Measurements from ENCODE around the gene STARD3NL. TPM values are rescaled to one million over a fixed set of nuclear protein-coding genes. Genes with fewer than 3 reads are reported as not detected.
"Not testable (repeated sequence)": the region's sequence is repeated elsewhere in the genome, so short reads cannot be mapped to it uniquely, and the experiment has no call there.

STARD3NL gene
- total RNA-seq, 1 experiment from 2014 or later = 24.5 TPM

- Mint-ChIP-seq H3K4me1 (ENCODE audit: insufficient read depth, unreplicated experiment) (no peaks in the 10 kb centered on the region), H3K27ac (ENCODE audit: low read depth, unreplicated experiment) (no peak overlapping the region), H3K27me3 (ENCODE audit: insufficient read depth, unreplicated experiment) (peaks cover 74% of the 10 kb centered on the region), H3K4me3 (ENCODE audit: unreplicated experiment) (no peak overlapping the region), H3K36me3 (ENCODE audit: insufficient read depth, unreplicated experiment) (no peaks in the 10 kb centered on the region), H3K9me3 (ENCODE audit: unreplicated experiment) (no peaks in the 10 kb centered on the region)
- BruUV-seq (replicated peaks) = no TSS peak
- CTCF ChIA-PET = no interaction called here
- no peak for TF ChIP-seq CTCF (IDR thresholded peaks at IDR 0.05; ENCODE audit: unreplicated experiment)
- POLR2A ChIA-PET = no interaction called here
- intact Hi-C loops (cut with micrococcal nuclease) = no loop called here
- no peak for DNase-seq (ENCODE audit: unreplicated experiment)
These were observed 6.2 kb upstream of the STARD3NL start for GRCh38 chr7:38171623-38172391.

GRCh38 chr7:38175547-38175946 is 2.5 kb upstream of the STARD3NL start:
- H3K27ac Mint-ChIP-seq (ENCODE audit: low read depth, unreplicated experiment); BruUV-seq (replicated peaks); POLR2A ChIA-PET; DNase-seq (ENCODE audit: unreplicated experiment); H3K9me3 Mint-ChIP-seq (ENCODE audit: unreplicated experiment); intact Hi-C loops (cut with micrococcal nuclease); H3K36me3 Mint-ChIP-seq (ENCODE audit: insufficient read depth, unreplicated experiment); H3K4me3 Mint-ChIP-seq (ENCODE audit: unreplicated experiment): not testable (repeated sequence)
- Mint-ChIP-seq H3K27me3 (ENCODE audit: insufficient read depth, unreplicated experiment) (peaks cover 38% of the 10 kb centered on the region), H3K4me1 (ENCODE audit: insufficient read depth, unreplicated experiment) (peaks cover 13% of the 10 kb centered on the region)
- CTCF ChIA-PET = interaction anchor here (0.7 to 1.4 kb wide), 4 partner anchors 40 to 164 kb away, joined by 3 to 11 read pairs (median 4); no protein-coding TSS in a partner anchor

GRCh38 chr7:38177621-38178003 is 433 bp upstream of the STARD3NL start:
- H3K9me3 Mint-ChIP-seq (ENCODE audit: unreplicated experiment) = no peaks in the 10 kb centered on the region
- H3K4me3 Mint-ChIP-seq (ENCODE audit: unreplicated experiment) = peak overlapping the region; percentile 99
- ChIA-PET CTCF (interaction anchor here (0.7 to 1.8 kb wide), 3 partner anchors 8 to 81 kb away, joined by 3 to 13 read pairs (median 3); no protein-coding TSS in a partner anchor), POLR2A (interaction anchor here (0.7 to 1.8 kb wide), 8 partner anchors 8 to 41 kb away, joined by 3 to 19 read pairs (median 4); no protein-coding TSS in a partner anchor)
- no peak for DNase-seq (ENCODE audit: unreplicated experiment)
- peak overlapping the region; percentile 84 for H3K27ac Mint-ChIP-seq (ENCODE audit: low read depth, unreplicated experiment)
- BruUV-seq (replicated peaks) = TSS peak; percentile 94
- H3K36me3 Mint-ChIP-seq (ENCODE audit: insufficient read depth, unreplicated experiment) = peaks cover 5% of the 10 kb centered on the region
- H3K4me1 Mint-ChIP-seq (ENCODE audit: insufficient read depth, unreplicated experiment) = peaks cover 13% of the 10 kb centered on the region
- intact Hi-C loops (cut with micrococcal nuclease) = loop anchor here (2.0 kb wide), 1 partner anchor 37 kb away; no protein-coding TSS in a partner anchor
- peaks cover 24% of the 10 kb centered on the region for H3K27me3 Mint-ChIP-seq (ENCODE audit: insufficient read depth, unreplicated experiment)
- TF ChIP-seq CTCF (IDR thresholded peaks at IDR 0.05; ENCODE audit: unreplicated experiment) = no peak

- BruUV-seq (replicated peaks) = TSS peak; percentile 39
- TF ChIP-seq CTCF (IDR thresholded peaks at IDR 0.05; ENCODE audit: unreplicated experiment) = no peak
- intact Hi-C loops (cut with micrococcal nuclease) = loop anchor here (2.0 kb wide), 1 partner anchor 36 kb away; no protein-coding TSS in a partner anchor
- ChIA-PET CTCF (interaction anchor here (0.6 to 1.8 kb wide), 2 partner anchors 22 to 37 kb away, joined by 4 to 13 read pairs; no protein-coding TSS in a partner anchor), POLR2A (interaction anchor here (1.3 to 1.8 kb wide), 4 partner anchors 7 to 18 kb away, joined by 6 to 19 read pairs (median 6); no protein-coding TSS in a partner anchor)
- H3K27ac Mint-ChIP-seq (ENCODE audit: low read depth, unreplicated experiment) = peak overlapping the region; percentile 84
- H3K4me1 Mint-ChIP-seq (ENCODE audit: insufficient read depth, unreplicated experiment) = peaks cover 13% of the 10 kb centered on the region
- DNase-seq (ENCODE audit: unreplicated experiment) = no peak
- no peaks in the 10 kb centered on the region for H3K9me3 Mint-ChIP-seq (ENCODE audit: unreplicated experiment)
- peaks cover 14% of the 10 kb centered on the region for H3K27me3 Mint-ChIP-seq (ENCODE audit: insufficient read depth, unreplicated experiment)
- peak overlapping the region; percentile 99 for H3K4me3 Mint-ChIP-seq (ENCODE audit: unreplicated experiment)
- peaks cover 5% of the 10 kb centered on the region for H3K36me3 Mint-ChIP-seq (ENCODE audit: insufficient read depth, unreplicated experiment)
These were observed 775 bp downstream of the STARD3NL start for GRCh38 chr7:38178695-38179344.
